H9 (cell line): ENCODE data around the gene MAPT. TPM values are rescaled to one million over a fixed set of nuclear protein-coding genes. Genes with fewer than 3 reads are reported as not detected.

Experiments used
- DNase-seq: peaks from one replicate; pipeline ENCODE4 v3.0.0-alpha.2; 2017
- H2AFZ ChIP-seq: one replicate; pipeline ENCODE4 v1.6.1; 2013; ENCODE audit warnings: mild to moderate bottlenecking, low read length, control low read depth, moderate library complexity
- H2AK5ac ChIP-seq: 2 replicates; pipeline ENCODE4 v1.6.1; 2013; ENCODE audit warnings: low read length, control low read depth, mixed read lengths; ENCODE audit not compliant: insufficient read length
- H2BK120ac ChIP-seq: one replicate; pipeline ENCODE4 v1.6.1; 2013; ENCODE audit warnings: low read depth, mild to moderate bottlenecking, low read length, control low read depth, inconsistent platforms; ENCODE audit not compliant: poor library complexity, severe bottlenecking
- H2BK12ac ChIP-seq: 2 replicates; pipeline ENCODE4 v1.6.1; 2013; ENCODE audit warnings: low read length, control low read depth, mixed read lengths, low read depth; ENCODE audit not compliant: insufficient read length
- H2BK15ac ChIP-seq: 2 replicates; pipeline ENCODE4 v1.6.1; 2013; ENCODE audit warnings: low read depth, low read length, control low read depth
- H2BK20ac ChIP-seq: one replicate; pipeline ENCODE4 v1.6.1; 2013; ENCODE audit warnings: low read depth, mild to moderate bottlenecking, low read length, control low read depth, inconsistent platforms; ENCODE audit not compliant: poor library complexity, severe bottlenecking
- H2BK5ac ChIP-seq: 2 replicates; pipeline ENCODE4 v1.6.1; 2013; ENCODE audit warnings: low read length, control low read depth, mixed read lengths; ENCODE audit not compliant: insufficient read length
- H3K14ac ChIP-seq: 2 replicates; pipeline ENCODE4 v1.6.1; 2013; ENCODE audit warnings: low read length, control low read depth; ENCODE audit not compliant: insufficient read depth
- H3K18ac ChIP-seq: 2 replicates; pipeline ENCODE4 v1.6.1; 2013; ENCODE audit warnings: low read depth, mild to moderate bottlenecking, mixed read lengths, low read length, control low read depth; ENCODE audit not compliant: insufficient read length
- H3K23ac ChIP-seq: 2 replicates; pipeline ENCODE4 v1.6.1; 2013; ENCODE audit warnings: low read length, control low read depth, mixed read lengths, low read depth; ENCODE audit not compliant: insufficient read length
- H3K23me2 ChIP-seq: 2 replicates; pipeline ENCODE4 v1.6.1; 2013; ENCODE audit warnings: low read depth, mild to moderate bottlenecking, mixed read lengths, low read length, control low read depth; ENCODE audit not compliant: insufficient read length, poor library complexity, severe bottlenecking
- H3K27ac ChIP-seq: 2 replicates; pipeline ENCODE4 v1.5.1; 2013; ENCODE audit warnings: low read length, control low read depth, mixed read lengths, low read depth; ENCODE audit not compliant: insufficient read length
- H3K27me3 ChIP-seq: 2 replicates; pipeline ENCODE4 v1.6.1; 2013; ENCODE audit warnings: low read length, control low read depth, inconsistent platforms; ENCODE audit not compliant: insufficient read depth
- H3K4ac ChIP-seq: 2 replicates; pipeline ENCODE4 v1.6.1; 2013; ENCODE audit warnings: low read depth, mild to moderate bottlenecking, control low read depth, inconsistent platforms, low read length, moderate library complexity
- H3K4me1 ChIP-seq: 2 replicates; pipeline ENCODE4 v1.6.1; 2013; ENCODE audit warnings: low read length, control low read depth, inconsistent platforms; ENCODE audit not compliant: insufficient read depth
- H3K4me2 ChIP-seq: 2 replicates; pipeline ENCODE4 v1.6.1; 2013; ENCODE audit warnings: low read length, control low read depth, mixed read lengths; ENCODE audit not compliant: insufficient read length, insufficient read depth
- H3K56ac ChIP-seq: 2 replicates; pipeline ENCODE4 v1.6.1; 2013; ENCODE audit warnings: low read depth, mild to moderate bottlenecking, mixed read lengths, low read length, control low read depth; ENCODE audit not compliant: insufficient read length
- H3K79me1 ChIP-seq: 2 replicates; pipeline ENCODE4 v1.6.1; 2013; ENCODE audit warnings: low read depth, mild to moderate bottlenecking, moderate library complexity, low read length, control low read depth, inconsistent platforms; ENCODE audit not compliant: insufficient read depth, poor library complexity, severe bottlenecking
- H3K79me2 ChIP-seq: 2 replicates; pipeline ENCODE4 v1.6.1; 2013; ENCODE audit warnings: low read length, control low read depth, inconsistent platforms; ENCODE audit not compliant: insufficient read depth
- H3K9ac ChIP-seq: 2 replicates; pipeline ENCODE4 v1.6.1; 2013; ENCODE audit warnings: low read length, control low read depth, mixed read lengths; ENCODE audit not compliant: insufficient read length; ENCODE audit errors: extremely low read depth
- H3K9me3 ChIP-seq: one replicate; pipeline ENCODE4 v1.6.1; 2013; ENCODE audit warnings: low read depth, low read length, inconsistent platforms; ENCODE audit not compliant: control insufficient read depth
- H3T11ph ChIP-seq: one replicate; pipeline ENCODE4 v1.6.1; 2013; ENCODE audit warnings: mild to moderate bottlenecking, low read length, control low read depth, inconsistent platforms
- H4K20me1 ChIP-seq: one replicate; pipeline ENCODE4 v1.6.1; 2013; ENCODE audit not compliant: control insufficient read depth, insufficient read length, insufficient read depth
- H4K5ac ChIP-seq: 2 replicates; pipeline ENCODE4 v1.6.1; 2013; ENCODE audit warnings: low read depth, mild to moderate bottlenecking, mixed read lengths, low read length, control low read depth; ENCODE audit not compliant: insufficient read length
- H4K8ac ChIP-seq: replicated peaks from 2 replicates; pipeline ENCODE4 v1.6.1; 2013; ENCODE audit warnings: low read length, control low read depth, mixed read lengths, low read depth; ENCODE audit not compliant: insufficient read length
- H4K91ac ChIP-seq: 2 replicates; pipeline ENCODE4 v1.6.1; 2013; ENCODE audit warnings: low read depth, mild to moderate bottlenecking, moderate library complexity, mixed read lengths, low read length, control low read depth; ENCODE audit not compliant: insufficient read length
- H3K27ac Mint-ChIP-seq, 3 experiments: 2 replicates in 2 of 3; 3 replicates in 1 of 3; pipeline ENCODE4 v1.8.0; 2020 to 2021; ENCODE audit warnings: mixed read lengths in 3 of 3, mild to moderate bottlenecking in 1 of 3, moderate library complexity in 1 of 3
- H3K27me3 Mint-ChIP-seq: 2 replicates; pipeline ENCODE4 v1.8.0; 2021; ENCODE audit warnings: low read depth, mild to moderate bottlenecking, moderate library complexity, mixed read lengths
- H3K36me3 Mint-ChIP-seq, 3 experiments: 2 replicates in 2 of 3; 3 replicates in 1 of 3; pipeline ENCODE4 v1.8.0; 2020 to 2021; ENCODE audit warnings: low read depth in 3 of 3, mixed read lengths in 3 of 3; ENCODE audit not compliant: insufficient read depth in 1 of 3
- H3K4me1 Mint-ChIP-seq, 2 experiments: 2 replicates each; pipeline ENCODE4 v1.8.0; 2020; ENCODE audit warnings: mixed read lengths in 2 of 2
- H3K4me3 Mint-ChIP-seq, 2 experiments: 2 replicates in 1 of 2; 3 replicates in 1 of 2; pipeline ENCODE4 v1.8.0; 2020 to 2021; ENCODE audit warnings: mild to moderate bottlenecking in 2 of 2, mixed read lengths in 2 of 2, moderate library complexity in 1 of 2
- H3K9me3 Mint-ChIP-seq, 2 experiments: 2 replicates in 1 of 2; 3 replicates in 1 of 2; pipeline ENCODE4 v1.8.0; 2020; ENCODE audit warnings: mild to moderate bottlenecking in 2 of 2, mixed read lengths in 2 of 2, moderate library complexity in 1 of 2
- WGBS: extraction: QIAGEN DNeasy Blood & Tissue Kit; methylation state at CpG from one replicate; pipeline ENCODE4 v1.1.7; 2013; ENCODE audit warnings: missing lambda C conversion rate, low lambda C conversion rate, mixed read lengths; ENCODE audit not compliant: insufficient read length; ENCODE audit errors: extremely low coverage; 5-methylcytosine and 5-hydroxymethylcytosine counted together
- total RNA-seq: library from RNA; stranded (reverse); gene quantifications from 2 replicates; pipeline ENCODE4 v1.2.1, GENCODE V29; 2021
- TF ChIP-seq, protein P1 (sequence below): fragments of 200-600 bp; sonication (generic); conservative IDR thresholded peaks from 3 replicates; pipeline ENCODE4 v1.8.0; 2021; ENCODE audit warnings: antibody characterized with exemption, mild to moderate bottlenecking

The MAPT gene
- total RNA-seq, 1 experiment from 2014 or later: 1.6 TPM

DNA sequence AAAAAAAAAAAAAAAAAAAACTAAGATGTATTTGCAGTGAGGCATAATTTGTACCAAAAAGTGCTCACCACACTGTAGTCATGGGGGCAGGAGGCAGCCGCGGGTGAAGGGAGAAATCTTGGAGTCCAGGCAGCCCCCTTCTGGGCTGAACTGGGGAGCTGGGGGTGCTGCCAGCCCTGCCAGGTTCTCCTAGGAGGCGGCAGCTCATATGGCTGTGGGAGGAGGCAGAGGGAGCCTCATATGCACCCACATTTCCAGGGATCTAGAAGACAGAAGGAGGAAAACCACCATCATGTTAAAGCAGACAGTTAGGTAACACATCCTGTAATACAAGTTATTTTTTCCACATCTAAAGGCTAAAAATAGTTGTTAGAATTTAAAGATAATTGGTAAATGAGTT lies 16.3 kb downstream of the MAPT start:
- TF ChIP-seq, protein P1, sequence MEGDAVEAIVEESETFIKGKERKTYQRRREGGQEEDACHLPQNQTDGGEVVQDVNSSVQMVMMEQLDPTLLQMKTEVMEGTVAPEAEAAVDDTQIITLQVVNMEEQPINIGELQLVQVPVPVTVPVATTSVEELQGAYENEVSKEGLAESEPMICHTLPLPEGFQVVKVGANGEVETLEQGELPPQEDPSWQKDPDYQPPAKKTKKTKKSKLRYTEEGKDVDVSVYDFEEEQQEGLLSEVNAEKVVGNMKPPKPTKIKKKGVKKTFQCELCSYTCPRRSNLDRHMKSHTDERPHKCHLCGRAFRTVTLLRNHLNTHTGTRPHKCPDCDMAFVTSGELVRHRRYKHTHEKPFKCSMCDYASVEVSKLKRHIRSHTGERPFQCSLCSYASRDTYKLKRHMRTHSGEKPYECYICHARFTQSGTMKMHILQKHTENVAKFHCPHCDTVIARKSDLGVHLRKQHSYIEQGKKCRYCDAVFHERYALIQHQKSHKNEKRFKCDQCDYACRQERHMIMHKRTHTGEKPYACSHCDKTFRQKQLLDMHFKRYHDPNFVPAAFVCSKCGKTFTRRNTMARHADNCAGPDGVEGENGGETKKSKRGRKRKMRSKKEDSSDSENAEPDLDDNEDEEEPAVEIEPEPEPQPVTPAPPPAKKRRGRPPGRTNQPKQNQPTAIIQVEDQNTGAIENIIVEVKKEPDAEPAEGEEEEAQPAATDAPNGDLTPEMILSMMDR: no peak
- H3K27me3 ChIP-seq: no peaks in the 10 kb centered on the region
- H3K9me3 ChIP-seq: no peaks in the 10 kb centered on the region
- no peak overlapping the region for H3K56ac ChIP-seq
- no peak overlapping the region for H3K9ac ChIP-seq
- Mint-ChIP-seq H3K4me3 (no peak overlapping the region), H3K36me3 (peaks cover 0 to 10% (median 6%) of the 10 kb centered on the region in 3 experiments; a peak in 3 of 7 replicates), H3K27me3 (peaks cover 34% of the 10 kb centered on the region), H3K9me3 (peaks cover 8 to 12% of the 10 kb centered on the region in 2 experiments), H3K4me1 (peaks cover 8 to 13% of the 10 kb centered on the region in 2 experiments), H3K27ac (no peak overlapping the region)
- H3K18ac ChIP-seq: no peak overlapping the region
- H3K4me1 ChIP-seq: no peaks in the 10 kb centered on the region; the same call in 1 of the 2 replicates
- WGBS: no CpG with 5 or more reads among the region's 3 CpGs
- H4K20me1 ChIP-seq: no peaks in the 10 kb centered on the region
- no peak overlapping the region for H2BK20ac ChIP-seq
- no peak overlapping the region for H3T11ph ChIP-seq
- H3K27ac ChIP-seq: no peak overlapping the region
- no peaks in the 10 kb centered on the region for H3K79me1 ChIP-seq
- H3K14ac ChIP-seq: no peak overlapping the region
- H3K23ac ChIP-seq: no peak overlapping the region
- H2BK5ac ChIP-seq: no peak overlapping the region
- H2BK12ac ChIP-seq: no peak overlapping the region
- H3K79me2 ChIP-seq: no peaks in the 10 kb centered on the region
- H2BK15ac ChIP-seq: no peak overlapping the region
- H4K8ac ChIP-seq: no peak overlapping the region
- H3K4ac ChIP-seq: no peak overlapping the region
- DNase-seq: no peak
- no peak overlapping the region for H2BK120ac ChIP-seq
- no peak overlapping the region for H3K4me2 ChIP-seq
- no peak overlapping the region for H4K5ac ChIP-seq
- no peak overlapping the region for H2AK5ac ChIP-seq
- H3K23me2 ChIP-seq: no peaks in the 10 kb centered on the region
- no peak overlapping the region for H4K91ac ChIP-seq
- H2AFZ ChIP-seq: no peak overlapping the region
